ENCODE data around the gene PLEKHG4B. TPM values are rescaled to one million over a fixed set of nuclear protein-coding genes. Genes with fewer than 3 reads are reported as not detected.
A peak's percentile ranks its signal among the peaks of the same experiment; 100 is the strongest.

PLEKHG4B gene
- total RNA-seq, 1 experiment from 2014 or later: 51.4 TPM

DNA sequence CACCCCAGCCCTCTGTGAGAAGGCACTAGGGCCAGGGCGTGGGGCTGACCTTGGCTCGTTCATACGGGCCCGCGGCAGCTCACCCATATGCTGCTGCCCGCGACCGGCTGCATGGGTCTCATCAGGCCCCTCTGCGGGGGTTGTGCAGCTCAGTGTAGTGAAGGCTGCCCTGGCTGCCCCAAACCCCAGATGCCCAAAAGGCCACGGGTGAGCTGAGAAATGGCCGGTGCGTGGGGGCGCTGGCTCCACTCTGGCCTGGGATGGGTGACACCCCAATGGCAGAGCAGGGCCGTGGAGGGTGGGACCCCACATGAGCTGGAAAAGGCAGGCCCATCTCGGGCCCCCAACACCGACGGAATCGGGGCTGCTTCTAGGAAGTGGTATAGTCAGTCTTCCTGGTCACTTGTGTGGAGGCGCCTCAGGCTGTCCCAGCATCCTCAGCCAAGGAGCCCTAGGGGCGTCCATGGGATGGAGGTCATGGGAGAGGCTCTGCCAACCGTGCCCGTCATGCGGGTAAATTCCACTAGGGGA is 79.9 kb downstream of the PLEKHG4B start (continued):
- TF ChIP-seq, protein P1, sequence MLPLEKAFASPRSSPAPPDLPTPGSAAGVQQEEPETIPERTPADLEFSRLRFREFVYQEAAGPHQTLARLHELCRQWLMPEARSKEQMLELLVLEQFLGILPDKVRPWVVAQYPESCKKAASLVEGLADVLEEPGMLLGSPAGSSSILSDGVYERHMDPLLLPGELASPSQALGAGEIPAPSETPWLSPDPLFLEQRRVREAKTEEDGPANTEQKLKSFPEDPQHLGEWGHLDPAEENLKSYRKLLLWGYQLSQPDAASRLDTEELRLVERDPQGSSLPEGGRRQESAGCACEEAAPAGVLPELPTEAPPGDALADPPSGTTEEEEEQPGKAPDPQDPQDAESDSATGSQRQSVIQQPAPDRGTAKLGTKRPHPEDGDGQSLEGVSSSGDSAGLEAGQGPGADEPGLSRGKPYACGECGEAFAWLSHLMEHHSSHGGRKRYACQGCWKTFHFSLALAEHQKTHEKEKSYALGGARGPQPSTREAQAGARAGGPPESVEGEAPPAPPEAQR (CRISPR knock-in tag; IDR thresholded peaks at IDR 0.05): no peak
- TF ChIP-seq ZNF416 (CRISPR knock-in tag; IDR thresholded peaks at IDR 0.05) (no peak), NR1H2 (CRISPR knock-in tag; IDR thresholded peaks at IDR 0.05) (no peak), TEAD4 (CRISPR knock-in tag; IDR thresholded peaks at IDR 0.05) (no peak), GTF2I (CRISPR knock-in tag; conservative IDR thresholded peaks at IDR 0.05) (no peak), RORB (CRISPR knock-in tag; IDR thresholded peaks at IDR 0.05) (no peak), FOXJ3 (CRISPR knock-in tag; IDR thresholded peaks at IDR 0.05; ENCODE audit: borderline replicate concordance) (no peak), CREM (CRISPR knock-in tag; IDR thresholded peaks at IDR 0.05) (no peak)
- TF ChIP-seq, protein P2, sequence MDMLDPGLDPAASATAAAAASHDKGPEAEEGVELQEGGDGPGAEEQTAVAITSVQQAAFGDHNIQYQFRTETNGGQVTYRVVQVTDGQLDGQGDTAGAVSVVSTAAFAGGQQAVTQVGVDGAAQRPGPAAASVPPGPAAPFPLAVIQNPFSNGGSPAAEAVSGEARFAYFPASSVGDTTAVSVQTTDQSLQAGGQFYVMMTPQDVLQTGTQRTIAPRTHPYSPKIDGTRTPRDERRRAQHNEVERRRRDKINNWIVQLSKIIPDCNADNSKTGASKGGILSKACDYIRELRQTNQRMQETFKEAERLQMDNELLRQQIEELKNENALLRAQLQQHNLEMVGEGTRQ (CRISPR knock-in tag; IDR thresholded peaks at IDR 0.05): no peak
- TF ChIP-seq, protein P3, sequence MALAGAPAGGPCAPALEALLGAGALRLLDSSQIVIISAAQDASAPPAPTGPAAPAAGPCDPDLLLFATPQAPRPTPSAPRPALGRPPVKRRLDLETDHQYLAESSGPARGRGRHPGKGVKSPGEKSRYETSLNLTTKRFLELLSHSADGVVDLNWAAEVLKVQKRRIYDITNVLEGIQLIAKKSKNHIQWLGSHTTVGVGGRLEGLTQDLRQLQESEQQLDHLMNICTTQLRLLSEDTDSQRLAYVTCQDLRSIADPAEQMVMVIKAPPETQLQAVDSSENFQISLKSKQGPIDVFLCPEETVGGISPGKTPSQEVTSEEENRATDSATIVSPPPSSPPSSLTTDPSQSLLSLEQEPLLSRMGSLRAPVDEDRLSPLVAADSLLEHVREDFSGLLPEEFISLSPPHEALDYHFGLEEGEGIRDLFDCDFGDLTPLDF (CRISPR knock-in tag; IDR thresholded peaks at IDR 0.05): no peak
- TF ChIP-seq, protein P4, sequence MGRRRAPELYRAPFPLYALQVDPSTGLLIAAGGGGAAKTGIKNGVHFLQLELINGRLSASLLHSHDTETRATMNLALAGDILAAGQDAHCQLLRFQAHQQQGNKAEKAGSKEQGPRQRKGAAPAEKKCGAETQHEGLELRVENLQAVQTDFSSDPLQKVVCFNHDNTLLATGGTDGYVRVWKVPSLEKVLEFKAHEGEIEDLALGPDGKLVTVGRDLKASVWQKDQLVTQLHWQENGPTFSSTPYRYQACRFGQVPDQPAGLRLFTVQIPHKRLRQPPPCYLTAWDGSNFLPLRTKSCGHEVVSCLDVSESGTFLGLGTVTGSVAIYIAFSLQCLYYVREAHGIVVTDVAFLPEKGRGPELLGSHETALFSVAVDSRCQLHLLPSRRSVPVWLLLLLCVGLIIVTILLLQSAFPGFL (CRISPR knock-in tag; IDR thresholded peaks at IDR 0.05; ENCODE audit: borderline replicate concordance): no peak

GRCh38 chr5:172421-172820 is 80.5 kb downstream of the PLEKHG4B start:
- H3K27ac Mint-ChIP-seq: no peak overlapping the region
- no peaks in the 10 kb centered on the region for H3K9me3 Mint-ChIP-seq
- DNase-seq (ENCODE audit: low spot score): no peak
- TF ChIP-seq ELF4 (CRISPR knock-in tag; IDR thresholded peaks at IDR 0.05; ENCODE audit: low read depth): no peak
- TF ChIP-seq, protein P5, sequence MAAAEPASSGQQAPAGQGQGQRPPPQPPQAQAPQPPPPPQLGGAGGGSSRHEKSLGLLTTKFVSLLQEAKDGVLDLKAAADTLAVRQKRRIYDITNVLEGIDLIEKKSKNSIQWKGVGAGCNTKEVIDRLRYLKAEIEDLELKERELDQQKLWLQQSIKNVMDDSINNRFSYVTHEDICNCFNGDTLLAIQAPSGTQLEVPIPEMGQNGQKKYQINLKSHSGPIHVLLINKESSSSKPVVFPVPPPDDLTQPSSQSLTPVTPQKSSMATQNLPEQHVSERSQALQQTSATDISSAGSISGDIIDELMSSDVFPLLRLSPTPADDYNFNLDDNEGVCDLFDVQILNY (CRISPR knock-in tag; IDR thresholded peaks at IDR 0.05): no peak
- TF ChIP-seq, protein P6, sequence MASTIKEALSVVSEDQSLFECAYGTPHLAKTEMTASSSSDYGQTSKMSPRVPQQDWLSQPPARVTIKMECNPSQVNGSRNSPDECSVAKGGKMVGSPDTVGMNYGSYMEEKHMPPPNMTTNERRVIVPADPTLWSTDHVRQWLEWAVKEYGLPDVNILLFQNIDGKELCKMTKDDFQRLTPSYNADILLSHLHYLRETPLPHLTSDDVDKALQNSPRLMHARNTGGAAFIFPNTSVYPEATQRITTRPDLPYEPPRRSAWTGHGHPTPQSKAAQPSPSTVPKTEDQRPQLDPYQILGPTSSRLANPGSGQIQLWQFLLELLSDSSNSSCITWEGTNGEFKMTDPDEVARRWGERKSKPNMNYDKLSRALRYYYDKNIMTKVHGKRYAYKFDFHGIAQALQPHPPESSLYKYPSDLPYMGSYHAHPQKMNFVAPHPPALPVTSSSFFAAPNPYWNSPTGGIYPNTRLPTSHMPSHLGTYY (CRISPR knock-in tag; IDR thresholded peaks at IDR 0.05): no peak
- TF ChIP-seq, protein P7, sequence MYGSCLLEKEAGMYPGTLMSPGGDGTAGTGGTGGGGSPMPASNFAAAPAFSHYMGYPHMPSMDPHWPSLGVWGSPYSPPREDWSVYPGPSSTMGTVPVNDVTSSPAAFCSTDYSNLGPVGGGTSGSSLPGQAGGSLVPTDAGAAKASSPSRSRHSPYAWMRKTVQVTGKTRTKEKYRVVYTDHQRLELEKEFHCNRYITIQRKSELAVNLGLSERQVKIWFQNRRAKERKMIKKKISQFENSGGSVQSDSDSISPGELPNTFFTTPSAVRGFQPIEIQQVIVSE (CRISPR knock-in tag; IDR thresholded peaks at IDR 0.05; ENCODE audit: borderline replicate concordance): no peak
- no peak for TF ChIP-seq ZNF121 (CRISPR knock-in tag; IDR thresholded peaks at IDR 0.05)
- no peak for ATAC-seq
- ChIA-PET CTCF (interaction anchor here (0.7 kb wide), 1 partner anchor 16 kb away, joined by 3 read pairs; no protein-coding TSS in a partner anchor), POLR2A (no interaction called here)
- H3K27me3 Mint-ChIP-seq (ENCODE audit: low read depth): no peaks in the 10 kb centered on the region
- H3K4me3 Mint-ChIP-seq: no peak overlapping the region
- H3K4me1 Mint-ChIP-seq: no peaks in the 10 kb centered on the region
- peaks cover 14% of the 10 kb centered on the region for H3K36me3 Mint-ChIP-seq

GRCh38 chr5:172841-173251 is 80.9 kb downstream of the PLEKHG4B start:
- Mint-ChIP-seq H3K27ac (no peak overlapping the region), H3K27me3 (ENCODE audit: low read depth) (no peaks in the 10 kb centered on the region), H3K4me1 (no peaks in the 10 kb centered on the region), H3K9me3 (no peaks in the 10 kb centered on the region), H3K36me3 (peaks cover 14% of the 10 kb centered on the region), H3K4me3 (no peak overlapping the region)
- CTCF ChIA-PET: interaction anchor here (0.7 kb wide), 1 partner anchor 16 kb away, joined by 3 read pairs; no protein-coding TSS in a partner anchor
- POLR2A ChIA-PET: no interaction called here
- DNase-seq (ENCODE audit: low spot score): peak; percentile 3
- no peak for ATAC-seq
- TF ChIP-seq CREM (CRISPR knock-in tag; IDR thresholded peaks at IDR 0.05) (no peak), FOXK1 (CRISPR knock-in tag; IDR thresholded peaks at IDR 0.05) (no peak), GTF2I (CRISPR knock-in tag; conservative IDR thresholded peaks at IDR 0.05) (no peak), NFATC4 (CRISPR knock-in tag; IDR thresholded peaks at IDR 0.05) (no peak), ZNF281 (CRISPR knock-in tag; IDR thresholded peaks at IDR 0.05) (no peak), CREB1 (CRISPR knock-in tag; IDR thresholded peaks at IDR 0.05) (no peak)
- TF ChIP-seq, protein P8, sequence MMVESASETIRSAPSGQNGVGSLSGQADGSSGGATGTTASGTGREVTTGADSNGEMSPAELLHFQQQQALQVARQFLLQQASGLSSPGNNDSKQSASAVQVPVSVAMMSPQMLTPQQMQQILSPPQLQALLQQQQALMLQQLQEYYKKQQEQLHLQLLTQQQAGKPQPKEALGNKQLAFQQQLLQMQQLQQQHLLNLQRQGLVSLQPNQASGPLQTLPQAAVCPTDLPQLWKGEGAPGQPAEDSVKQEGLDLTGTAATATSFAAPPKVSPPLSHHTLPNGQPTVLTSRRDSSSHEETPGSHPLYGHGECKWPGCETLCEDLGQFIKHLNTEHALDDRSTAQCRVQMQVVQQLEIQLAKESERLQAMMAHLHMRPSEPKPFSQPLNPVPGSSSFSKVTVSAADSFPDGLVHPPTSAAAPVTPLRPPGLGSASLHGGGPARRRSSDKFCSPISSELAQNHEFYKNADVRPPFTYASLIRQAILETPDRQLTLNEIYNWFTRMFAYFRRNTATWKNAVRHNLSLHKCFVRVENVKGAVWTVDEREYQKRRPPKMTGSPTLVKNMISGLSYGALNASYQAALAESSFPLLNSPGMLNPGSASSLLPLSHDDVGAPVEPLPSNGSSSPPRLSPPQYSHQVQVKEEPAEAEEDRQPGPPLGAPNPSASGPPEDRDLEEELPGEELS (CRISPR knock-in tag; IDR thresholded peaks at IDR 0.05): no peak

Data from WTC11 (cell line).